ENCODE measurements around the gene JARID2.

The JARID2 gene

DNA sequence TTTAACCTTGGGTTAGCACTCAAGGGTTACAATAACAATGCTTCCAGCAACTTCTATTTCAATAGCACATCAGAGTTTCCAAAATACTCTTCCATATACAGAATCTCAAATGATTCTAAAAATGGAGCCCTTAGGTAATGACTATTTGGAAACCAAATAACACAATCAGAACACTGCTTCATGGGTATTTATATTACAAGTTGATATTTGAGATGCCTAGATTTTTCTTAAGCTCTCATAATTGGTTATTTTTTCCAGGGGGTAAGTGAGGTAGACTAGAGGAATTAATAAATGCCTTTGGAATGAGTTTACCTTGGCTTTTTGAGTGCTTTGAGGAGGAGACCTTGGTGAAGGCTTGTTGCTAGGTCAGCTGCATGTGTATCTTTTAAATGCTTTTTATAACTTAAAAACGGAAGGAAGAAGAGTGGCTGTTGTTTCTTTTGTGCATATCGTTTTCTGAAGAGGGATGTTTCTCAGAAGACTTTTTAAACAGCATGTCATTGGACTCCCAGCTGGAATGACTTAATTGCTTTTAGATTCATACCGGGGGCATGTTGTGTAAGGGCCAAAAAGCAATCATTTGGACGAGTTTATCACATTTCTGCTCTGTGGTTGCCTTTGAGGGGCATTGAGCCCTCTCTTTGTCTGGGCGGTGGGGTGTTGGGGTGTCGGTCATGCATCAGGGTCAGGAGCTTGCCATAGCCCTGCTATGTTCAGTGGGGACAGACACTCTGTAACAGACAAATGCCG, 230.9 kb downstream of the JARID2 start:
- no peak for DNase-seq (ENCODE audit: low read depth in 1 of 2, low spot score in 1 of 2)
- TF ChIP-seq JUND (IDR thresholded peaks at IDR 0.05; ENCODE audit: low read depth) = no peak
- in situ Hi-C loops (cut with HindIII; ENCODE audit: low pct_unique_long_range_greater_than_20kb, low sequenced_read_pairs) = no loop called here

DNA sequence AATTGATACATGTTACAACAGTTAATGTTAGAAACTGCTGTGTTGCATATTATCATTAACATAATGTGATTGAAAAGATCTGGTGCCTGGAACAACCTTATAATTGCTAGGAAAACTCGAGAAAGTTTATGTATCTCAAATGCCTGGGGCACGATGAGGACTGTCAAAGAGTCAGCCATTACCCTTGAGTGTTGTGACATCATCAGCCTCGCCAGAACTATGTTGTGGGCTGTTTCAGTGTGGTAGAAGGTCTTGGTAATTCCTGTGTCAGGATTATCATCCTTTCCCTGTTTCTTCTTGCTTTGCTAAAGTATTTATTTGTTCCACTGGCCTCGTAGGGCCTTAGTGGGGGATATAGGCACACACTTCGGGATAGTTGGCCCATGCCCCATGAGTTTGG, 231.9 kb downstream of the JARID2 start:
- TF ChIP-seq JUND (IDR thresholded peaks at IDR 0.05; ENCODE audit: low read depth) = no peak
- no peak for DNase-seq (ENCODE audit: low read depth in 1 of 2, low spot score in 1 of 2)
- in situ Hi-C loops (cut with HindIII; ENCODE audit: low pct_unique_long_range_greater_than_20kb, low sequenced_read_pairs) = no loop called here

DNA sequence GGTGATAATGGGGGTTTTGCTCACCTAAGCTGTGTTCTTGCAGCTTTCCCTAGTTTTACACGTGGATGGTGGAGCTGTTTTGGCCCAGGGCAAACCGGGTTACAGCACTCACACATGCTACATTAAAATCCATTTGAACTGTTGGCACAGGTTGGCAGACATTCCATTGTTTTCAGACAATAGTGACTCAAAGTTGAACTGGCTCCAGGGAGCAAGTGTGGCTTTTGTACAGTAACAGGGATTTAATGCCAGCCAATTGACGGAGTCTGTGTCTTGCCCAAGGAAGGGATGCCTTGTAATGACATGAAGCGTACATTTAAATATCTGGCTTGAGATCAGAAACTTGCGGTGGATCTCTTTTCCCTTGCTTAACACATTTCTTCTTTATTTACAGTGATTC, 233.9 kb downstream of the JARID2 start:
- in situ Hi-C loops (cut with HindIII; ENCODE audit: low pct_unique_long_range_greater_than_20kb, low sequenced_read_pairs) = no loop called here
- no peak for TF ChIP-seq JUND (IDR thresholded peaks at IDR 0.05; ENCODE audit: low read depth)
- peak in 1 of 2 experiments; percentile 33 for DNase-seq (ENCODE audit: low read depth in 1 of 2, low spot score in 1 of 2)

DNA sequence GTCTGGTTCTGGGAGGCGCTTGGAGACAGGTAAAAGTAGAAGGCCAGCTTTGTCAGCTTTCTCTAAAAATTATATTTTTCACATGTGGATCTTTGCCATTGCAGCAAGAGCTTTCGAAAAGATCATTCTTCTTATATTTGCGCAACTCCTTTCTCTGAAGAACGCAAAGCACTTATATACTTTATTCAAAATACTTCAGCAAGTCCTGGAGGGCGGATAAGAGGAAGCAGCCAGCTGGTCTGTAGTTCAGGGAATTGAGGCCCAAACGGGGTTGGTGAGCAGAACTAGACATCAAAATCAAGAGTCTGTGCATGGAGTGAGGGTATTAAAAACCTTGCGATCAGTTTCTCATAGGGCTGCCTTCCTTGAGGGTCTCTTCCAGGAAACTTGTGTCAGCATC, 234.7 kb downstream of the JARID2 start:
- DNase-seq (ENCODE audit: low read depth in 1 of 2, low spot score in 1 of 2) = no peak
- TF ChIP-seq JUND (IDR thresholded peaks at IDR 0.05; ENCODE audit: low read depth) = no peak
- in situ Hi-C loops (cut with HindIII; ENCODE audit: low pct_unique_long_range_greater_than_20kb, low sequenced_read_pairs) = no loop called here

DNA sequence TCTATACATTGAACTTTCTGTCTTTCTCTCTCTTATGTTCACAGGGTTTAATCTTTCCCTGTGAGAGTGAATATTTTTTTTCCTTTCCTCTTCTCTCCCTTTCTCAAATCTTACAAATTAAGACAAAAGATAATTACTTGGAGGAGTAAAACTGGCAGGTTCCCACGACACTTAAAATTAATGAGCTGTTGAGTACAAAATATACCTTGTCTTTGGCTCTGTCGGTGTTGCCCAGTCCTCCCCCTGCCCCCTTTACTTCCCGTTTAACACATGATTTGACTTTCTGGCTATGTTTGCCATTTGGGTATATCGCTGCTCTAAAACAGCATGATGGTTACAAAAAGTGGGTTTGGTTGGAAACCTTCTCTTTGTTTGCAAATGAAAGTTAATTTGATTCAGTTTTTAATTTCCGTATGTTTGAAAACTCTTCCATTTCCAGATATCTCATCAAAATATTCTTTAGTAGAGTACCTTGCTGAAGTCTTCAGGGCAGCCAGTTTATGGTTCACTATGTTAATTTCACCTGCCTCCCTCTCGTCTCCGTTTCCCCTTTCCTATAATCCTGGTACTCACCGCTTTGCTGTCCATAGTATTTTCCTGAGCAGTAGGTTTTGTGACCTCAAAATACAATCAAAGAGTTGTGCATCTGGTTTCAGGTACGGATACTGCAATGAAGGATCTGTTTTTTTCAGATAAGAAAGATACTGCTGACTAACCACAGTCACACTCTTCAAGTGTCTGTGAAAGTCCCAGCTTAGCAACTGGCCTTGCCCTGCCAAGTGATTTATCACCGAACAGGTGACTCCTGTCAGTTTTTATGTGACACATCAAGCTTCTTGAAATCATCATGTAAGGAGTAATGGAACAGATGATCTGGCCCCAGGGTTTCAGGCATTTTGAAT, 235.8 kb downstream of the JARID2 start:
- no peak for TF ChIP-seq JUND (IDR thresholded peaks at IDR 0.05; ENCODE audit: low read depth)
- in situ Hi-C loops (cut with HindIII; ENCODE audit: low pct_unique_long_range_greater_than_20kb, low sequenced_read_pairs) = no loop called here
- DNase-seq (ENCODE audit: low read depth in 1 of 2, low spot score in 1 of 2) = no peak

DNA sequence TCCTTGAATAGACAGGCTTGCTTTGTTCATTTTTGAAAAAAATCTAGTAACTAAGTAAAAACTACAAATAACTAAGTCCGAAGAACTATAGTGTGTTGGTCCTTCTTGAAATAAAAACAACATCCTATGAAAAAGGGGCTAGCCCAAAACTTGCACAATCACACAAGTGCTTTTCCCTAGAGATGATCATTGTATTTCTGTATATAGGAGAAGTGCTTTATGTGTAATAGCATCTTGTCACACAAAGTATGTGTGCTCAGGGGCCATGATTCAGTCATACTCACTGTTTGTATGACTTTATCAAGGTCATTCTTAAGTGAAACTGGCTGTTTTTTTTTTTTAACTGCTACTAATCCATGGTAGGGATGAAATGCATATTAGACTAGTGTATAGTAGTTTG, 237.2 kb downstream of the JARID2 start:
- no peak for TF ChIP-seq JUND (IDR thresholded peaks at IDR 0.05; ENCODE audit: low read depth)
- in situ Hi-C loops (cut with HindIII; ENCODE audit: low pct_unique_long_range_greater_than_20kb, low sequenced_read_pairs) = no loop called here

DNA sequence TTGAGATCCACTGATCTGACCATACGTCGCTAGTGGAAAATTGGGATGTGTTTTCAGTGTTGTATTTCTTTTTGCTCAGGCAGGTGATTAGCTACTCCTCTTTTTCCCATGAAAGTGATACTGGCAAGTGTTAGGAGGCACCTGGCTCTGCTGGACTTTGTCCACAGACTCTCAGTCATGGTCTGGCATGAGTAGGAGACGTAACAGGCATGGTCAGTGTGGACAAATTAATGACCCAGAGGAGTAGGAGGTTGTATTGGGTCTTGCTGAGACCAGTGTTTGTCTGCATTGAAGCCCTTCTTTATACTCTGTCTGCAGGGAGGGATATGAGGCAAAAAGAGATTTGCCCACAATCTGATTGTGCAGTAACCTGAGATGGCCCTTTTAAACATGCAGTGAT, 238.3 kb downstream of the JARID2 start:
- in situ Hi-C loops (cut with HindIII; ENCODE audit: low pct_unique_long_range_greater_than_20kb, low sequenced_read_pairs) = no loop called here
- TF ChIP-seq JUND (IDR thresholded peaks at IDR 0.05; ENCODE audit: low read depth) = no peak
- no peak for DNase-seq (ENCODE audit: low read depth in 1 of 2, low spot score in 1 of 2)

More for the DNA sequence above, 237.2 kb downstream of the JARID2 start:
- DNase-seq (ENCODE audit: low read depth in 1 of 2, low spot score in 1 of 2) = no peak

DNA sequence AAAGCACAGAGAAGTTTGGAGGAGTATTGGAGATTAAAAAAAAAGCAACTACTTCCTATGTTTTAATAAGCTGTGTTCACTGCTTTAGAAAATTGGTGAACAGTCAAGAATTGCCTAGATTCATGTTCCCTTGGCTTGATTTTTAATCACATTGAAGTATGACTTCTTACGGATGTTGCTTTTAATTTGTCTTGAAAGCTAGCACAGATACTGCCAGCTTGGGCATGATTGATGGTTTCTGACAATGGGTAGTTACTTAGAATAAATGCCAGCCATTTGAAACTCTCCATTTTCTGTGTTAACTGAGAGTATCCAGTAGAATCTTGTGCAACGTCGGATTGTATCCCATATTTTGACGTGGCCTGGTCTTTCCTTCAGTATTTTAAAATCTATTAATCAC, 239.0 kb downstream of the JARID2 start:
- no peak for DNase-seq (ENCODE audit: low read depth in 1 of 2, low spot score in 1 of 2)

DNA sequence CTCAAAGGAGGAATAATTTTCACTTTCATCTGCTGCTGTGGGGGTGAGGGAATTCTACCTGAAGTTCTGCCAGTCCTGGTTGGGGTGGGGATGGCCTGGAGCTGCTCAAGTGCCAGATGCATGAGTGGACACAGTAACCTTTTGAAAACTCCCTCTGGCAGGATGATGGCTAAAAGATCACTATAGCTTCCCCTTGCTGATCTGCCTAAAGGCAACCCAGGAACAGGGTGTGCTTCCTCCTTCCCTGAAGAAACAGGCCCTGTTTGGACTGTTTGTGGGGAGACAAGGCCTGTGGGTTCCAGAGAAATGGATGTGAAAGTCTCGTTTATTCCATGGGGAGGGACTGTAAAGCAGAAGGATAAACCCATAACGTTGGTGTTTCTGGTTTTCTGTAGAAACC, 240.1 kb downstream of the JARID2 start:
- in situ Hi-C loops (cut with HindIII; ENCODE audit: low pct_unique_long_range_greater_than_20kb, low sequenced_read_pairs) = no loop called here
- TF ChIP-seq JUND (IDR thresholded peaks at IDR 0.05; ENCODE audit: low read depth) = no peak
- no peak for DNase-seq (ENCODE audit: low read depth in 1 of 2, low spot score in 1 of 2)

More for the DNA sequence above, 239.0 kb downstream of the JARID2 start:
- TF ChIP-seq JUND (IDR thresholded peaks at IDR 0.05; ENCODE audit: low read depth) = no peak
- in situ Hi-C loops (cut with HindIII; ENCODE audit: low pct_unique_long_range_greater_than_20kb, low sequenced_read_pairs) = no loop called here

DNA sequence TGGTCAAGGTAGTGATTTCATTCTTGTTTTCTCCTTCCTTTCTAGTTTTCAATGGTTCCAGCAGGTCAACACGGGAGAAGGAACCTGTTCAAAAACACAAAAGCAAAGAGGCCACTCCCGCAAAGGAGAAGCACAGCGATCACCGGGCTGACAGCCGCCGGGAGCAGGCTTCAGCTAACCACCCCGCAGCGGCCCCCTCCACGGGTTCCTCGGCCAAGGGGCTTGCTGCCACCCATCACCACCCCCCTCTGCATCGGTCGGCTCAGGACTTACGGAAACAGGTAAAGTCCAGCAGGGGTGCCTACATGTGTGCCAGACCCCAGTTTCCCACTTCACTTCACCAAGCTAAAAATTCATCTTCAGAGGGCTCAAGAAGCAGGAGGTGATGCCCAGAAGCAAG, 241.4 kb downstream of the JARID2 start:
- no peak for TF ChIP-seq JUND (IDR thresholded peaks at IDR 0.05; ENCODE audit: low read depth)

DNA sequence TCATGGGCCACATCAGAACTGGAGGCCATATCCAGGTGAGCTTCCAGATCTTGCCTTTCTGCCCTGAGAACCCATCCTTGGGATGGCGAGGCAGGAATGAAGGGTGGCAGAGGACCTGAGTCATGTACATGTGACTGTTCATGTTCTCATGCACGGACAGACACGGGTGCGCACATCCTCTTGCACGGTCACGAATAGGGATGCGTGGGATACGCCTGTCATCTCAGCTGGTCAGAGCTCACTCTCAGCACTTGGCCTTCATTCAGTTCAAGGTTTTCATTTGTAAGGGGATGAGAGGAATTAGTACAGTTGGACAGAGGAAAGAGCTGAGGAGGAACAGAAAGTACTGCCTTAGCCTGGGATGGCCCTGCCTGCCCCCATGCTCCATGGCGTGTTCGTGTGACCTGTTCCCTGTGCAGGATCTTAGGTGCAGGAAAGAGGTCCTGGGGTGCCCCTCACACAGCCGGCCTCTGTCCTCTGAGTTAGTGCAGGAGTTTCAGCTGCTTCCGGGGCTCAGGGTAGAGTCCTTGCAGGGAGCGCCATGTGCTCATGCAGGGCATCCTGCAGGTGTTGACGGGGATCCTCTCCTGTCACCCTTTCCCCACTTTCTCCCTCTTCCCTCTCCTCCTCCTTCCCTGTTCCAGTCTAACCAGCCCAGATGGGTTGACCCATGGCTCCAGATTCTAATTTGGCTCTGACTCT, 243.5 kb downstream of the JARID2 start:
- DNase-seq (ENCODE audit: low read depth in 1 of 2, low spot score in 1 of 2) = no peak
- in situ Hi-C loops (cut with HindIII; ENCODE audit: low pct_unique_long_range_greater_than_20kb, low sequenced_read_pairs) = no loop called here
- no peak for TF ChIP-seq JUND (IDR thresholded peaks at IDR 0.05; ENCODE audit: low read depth)

More for the DNA sequence above, 241.4 kb downstream of the JARID2 start:
- DNase-seq (ENCODE audit: low read depth in 1 of 2, low spot score in 1 of 2) = no peak
- in situ Hi-C loops (cut with HindIII; ENCODE audit: low pct_unique_long_range_greater_than_20kb, low sequenced_read_pairs) = no loop called here

DNA sequence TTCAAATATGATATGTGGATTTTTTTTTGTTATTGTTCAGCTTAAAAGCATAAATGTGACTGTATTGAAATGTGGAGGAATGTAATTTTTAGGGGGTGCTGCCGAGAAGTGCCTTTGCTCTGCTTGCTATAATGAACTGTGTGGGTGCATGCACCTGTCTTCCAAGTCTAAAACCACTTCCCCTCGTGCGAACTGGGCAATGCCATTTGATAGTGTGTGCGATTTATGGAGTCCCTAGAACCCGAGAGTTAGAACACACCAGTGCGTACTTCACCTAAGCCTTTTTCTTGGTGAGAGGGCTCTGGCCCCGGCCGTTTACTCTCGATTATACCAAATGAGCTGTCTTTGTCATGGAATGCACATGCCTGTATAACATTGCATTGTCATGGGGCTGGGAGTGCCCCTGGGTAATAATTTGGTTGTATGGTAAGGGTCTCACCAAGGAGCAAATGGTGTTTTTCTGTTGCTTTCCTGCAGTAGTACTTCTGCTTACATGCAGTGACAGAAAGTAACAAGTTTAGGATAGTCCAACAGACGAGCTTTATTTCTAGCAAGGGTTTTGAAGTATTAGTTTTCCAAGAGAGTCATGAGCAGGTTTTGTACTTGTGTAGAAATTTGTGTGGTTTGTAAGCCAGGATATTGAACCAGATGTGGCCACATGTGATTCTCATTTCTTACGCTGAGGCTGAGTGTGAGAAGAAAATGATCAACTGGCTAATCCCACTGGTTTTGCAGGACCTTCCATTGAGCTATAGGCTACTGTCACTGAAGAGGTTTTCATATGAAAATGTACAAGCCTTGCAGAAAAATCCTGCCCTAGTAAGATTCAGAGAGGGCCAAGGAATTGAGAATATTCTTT, 244.6 kb downstream of the JARID2 start:
- no peak for TF ChIP-seq JUND (IDR thresholded peaks at IDR 0.05; ENCODE audit: low read depth)
- in situ Hi-C loops (cut with HindIII; ENCODE audit: low pct_unique_long_range_greater_than_20kb, low sequenced_read_pairs) = no loop called here
- no peak for DNase-seq (ENCODE audit: low read depth in 1 of 2, low spot score in 1 of 2)

Measured in T47D (cell line).